Activated CD4-positive, CD25-positive, alpha-beta regulatory T cell (primary cell): ENCODE measurements around the gene MAPK11.

Source experiments
- DNase-seq, 4 experiments: peaks; one replicate each; lab custom pipeline; 2025; lab: John Stamatoyannopoulos, UW

The MAPK11 gene

GRCh38 chr22:50269970-50270665 lies at the start of gene MAPK11:
Gene MAPK11, minus strand, starts transcription at chr22:50270380. Its CDS starts 88 bp downstream, at chr22:50270292.
- peak in 3 of 4 experiments; percentile 22 to 68 (median 65) for DNase-seq

- DNase-seq, result no peak
Measured at GRCh38 chr22:50319503-50319951, 49.3 kb upstream of the MAPK11 start.

GRCh38 chr22:50318698-50319411 lies 48.7 kb upstream of the MAPK11 start:
- DNase-seq, result no peak

GRCh38 chr22:50318356-50318697 lies 48.1 kb upstream of the MAPK11 start:
- no peak for DNase-seq

- no peak for DNase-seq
Measured at GRCh38 chr22:50317674-50318073, 47.5 kb upstream of the MAPK11 start.

GRCh38 chr22:50317178-50317577 lies 47.0 kb upstream of the MAPK11 start:
- no peak for DNase-seq

GRCh38 chr22:50316114-50317065 lies 46.2 kb upstream of the MAPK11 start:
- no peak for DNase-seq

- DNase-seq, result no peak
Measured at GRCh38 chr22:50315289-50316113, 45.3 kb upstream of the MAPK11 start.

GRCh38 chr22:50314455-50315288 lies 44.5 kb upstream of the MAPK11 start:
- DNase-seq, result peak; percentile 39 to 64 (median 56)

- no peak for DNase-seq
Measured at GRCh38 chr22:50314081-50314454, 43.9 kb upstream of the MAPK11 start.

GRCh38 chr22:50313600-50313999 lies 43.4 kb upstream of the MAPK11 start:
- no peak for DNase-seq

- no peak for DNase-seq
Measured at GRCh38 chr22:50313021-50313420, 42.8 kb upstream of the MAPK11 start.

- DNase-seq, result no peak
Measured at GRCh38 chr22:50312371-50312770, 42.2 kb upstream of the MAPK11 start.

GRCh38 chr22:50311606-50312351 lies 41.6 kb upstream of the MAPK11 start:
- no peak for DNase-seq

- DNase-seq, result no peak
Measured at GRCh38 chr22:50310949-50311444, 40.8 kb upstream of the MAPK11 start.

- no peak for DNase-seq
Measured at GRCh38 chr22:50310031-50310722, 40.0 kb upstream of the MAPK11 start.

- DNase-seq, result no peak
Measured at GRCh38 chr22:50309601-50309991, 39.4 kb upstream of the MAPK11 start.

GRCh38 chr22:50308986-50309600 lies 38.9 kb upstream of the MAPK11 start:
- DNase-seq, result no peak

- no peak for DNase-seq
Measured at GRCh38 chr22:50308597-50308935, 38.4 kb upstream of the MAPK11 start.
